Motor neuron (in vitro differentiated cells): ENCODE data around the gene DGCR6. TPM values are rescaled to one million over a fixed set of nuclear protein-coding genes. Genes with fewer than 3 reads are reported as not detected.
"Not testable (repeated sequence)": the region's sequence is repeated elsewhere in the genome, so short reads cannot be mapped to it uniquely, and the experiment has no call there.

ENCODE experiments used
- ATAC-seq, 8 experiments: fragments of 200-7000 bp; cut with Tn5 transposase; replicated peaks in 6 of 8; 2 replicates each; pipeline ENCODE4 v1.8.0; 2021; ENCODE audit warnings: mild to moderate bottlenecking in 8 of 8, moderate library complexity in 8 of 8
- H3K27ac ChIP-seq, 2 donors: fragments of 250-450 bp; sonication (Bioruptor Pico); 2 replicates each; pipeline ENCODE4 v1.9.0; 2021; ENCODE audit warnings: antibody characterized with exemption in 2 of 2, mild to moderate bottlenecking in 2 of 2, moderate library complexity in 1 of 2
- H3K4me1 ChIP-seq, 2 donors: fragments of 250-450 bp; sonication (Bioruptor Pico); replicated peaks in 1 of 2; 2 replicates each; pipeline ENCODE4 v1.6.1; 2021; ENCODE audit warnings: antibody characterized with exemption in 2 of 2, mild to moderate bottlenecking in 2 of 2, moderate library complexity in 1 of 2
- H3K4me3 ChIP-seq, 5 donors: fragments of 250-450 bp; sonication (Bioruptor Pico); 2 replicates each; pipeline ENCODE4 v1.9.0; 2021; ENCODE audit warnings: antibody characterized with exemption in 5 of 5, mild to moderate bottlenecking in 5 of 5, moderate library complexity in 4 of 5
- WGBS, 10 experiments: fragments of 450-650 bp; shearing (Covaris generic); methylation state at CpG; one replicate each; pipeline ENCODE4 v1.0.0; 2022; 5-methylcytosine and 5-hydroxymethylcytosine counted together
- in situ Hi-C, 9 experiments: fragments of 400-800 bp; cut with MboI; loops; one replicate each; pipeline ENCODE4 v1.15.0; 2021; ENCODE audit warnings: low sequenced_read_pairs in 9 of 9, low pct_unique_long_range_greater_than_20kb in 2 of 9; ENCODE audit not compliant: unreplicated experiment in 9 of 9
- total RNA-seq, 8 experiments: library from RNA; unstranded; fragments of 300-600 nt; gene quantifications; 2 replicates each; pipeline versions ENCODE4 v1.2.3 to v1.2.4, GENCODE V29; 2022

Gene DGCR6
- total RNA-seq, 8 experiments from 2014 or later: 2.0 to 9.1 (median 4.7) TPM

- H3K27ac ChIP-seq, H3K4me1 ChIP-seq, in situ Hi-C loops, ATAC-seq: not testable (repeated sequence)
- H3K4me3 ChIP-seq: peak overlapping the region in 1 of 5 donors; percentile 12
- no CpG with 5 or more reads among the region's 9 CpGs for WGBS, 10 experiments
Observed at GRCh38 chr22:18947105-18947504, 41.0 kb downstream of the DGCR6 start.

DNA sequence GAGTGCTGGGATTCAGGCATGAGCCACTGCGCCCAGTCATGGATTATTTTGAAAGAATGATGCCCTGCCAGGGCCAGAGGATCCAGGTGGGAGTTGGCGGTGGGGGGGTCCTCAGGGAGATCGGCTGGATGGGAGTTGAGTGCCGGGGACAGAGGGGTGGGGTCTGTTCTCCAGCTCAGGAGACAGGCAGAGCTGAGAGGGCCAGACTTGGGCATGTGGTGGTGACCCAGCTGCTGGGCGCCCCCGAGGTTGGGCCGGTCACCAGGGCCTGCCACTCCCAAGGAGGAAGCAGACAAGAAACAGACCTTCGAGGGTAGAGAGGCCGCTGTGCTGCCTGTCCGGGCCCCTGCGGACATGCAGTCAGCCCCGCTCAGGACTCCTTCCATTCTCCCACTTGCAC is 41.8 kb downstream of the DGCR6 start:
- in situ Hi-C loops: no loop called here

GRCh38 chr22:18950141-18950540 is 44.0 kb downstream of the DGCR6 start:
- WGBS, 10 experiments: 60 to 75% methylated on average over 1 to 3 of the region's 5 CpGs; no CpG with 5 or more reads in 8 of the 10 experiments
- in situ Hi-C loops: no loop called here
- no peak for ATAC-seq

More for the DNA sequence above, 41.8 kb downstream of the DGCR6 start:
- no peak overlapping the region for H3K27ac ChIP-seq
- H3K4me1 ChIP-seq: peaks cover 3 to 7% of the 10 kb centered on the region in 2 donors
- peak in 3 of 8 experiments; percentile 17 to 30 (median 23) for ATAC-seq
- 20 to 100% (median 53%) methylated on average over 1 to 4 of the region's 12 CpGs; no CpG with 5 or more reads in 6 of the 10 experiments for WGBS, 10 experiments
- no peak overlapping the region for H3K4me3 ChIP-seq

GRCh38 chr22:18952022-18952421 is 45.9 kb downstream of the DGCR6 start:
- H3K4me3 ChIP-seq: no peak overlapping the region
- ATAC-seq: no peak
- H3K27ac ChIP-seq: no peak overlapping the region
- peaks cover 3 to 7% of the 10 kb centered on the region in 2 donors for H3K4me1 ChIP-seq
- in situ Hi-C loops: no loop called here
- WGBS, 10 experiments: 80% methylated on average over 1 of the region's 6 CpGs; no CpG with 5 or more reads in 9 of the 10 experiments

More at GRCh38 chr22:18950141-18950540, 44.0 kb downstream of the DGCR6 start:
- no peak overlapping the region for H3K27ac ChIP-seq
- H3K4me3 ChIP-seq: no peak overlapping the region
- H3K4me1 ChIP-seq: peaks cover 3 to 7% of the 10 kb centered on the region in 2 donors

- no CpG with 5 or more reads among the region's 14 CpGs for WGBS, 10 experiments
- H3K4me3 ChIP-seq, ATAC-seq, H3K27ac ChIP-seq, in situ Hi-C loops: not testable (repeated sequence)
- peaks cover 0 to 16% of the 10 kb centered on the region in 2 donors for H3K4me1 ChIP-seq
Observed at GRCh38 chr22:18953128-18953527, 47.0 kb downstream of the DGCR6 start.

- ATAC-seq: peak; percentile 88 to 96 (median 90)
- peaks cover 0 to 17% of the 10 kb centered on the region in 2 donors for H3K4me1 ChIP-seq
- in situ Hi-C loops, H3K27ac ChIP-seq, H3K4me3 ChIP-seq: not testable (repeated sequence)
- no CpG with 5 or more reads among the region's 14 CpGs for WGBS, 10 experiments
Observed at GRCh38 chr22:18954303-18954989, 48.3 kb downstream of the DGCR6 start.

DNA sequence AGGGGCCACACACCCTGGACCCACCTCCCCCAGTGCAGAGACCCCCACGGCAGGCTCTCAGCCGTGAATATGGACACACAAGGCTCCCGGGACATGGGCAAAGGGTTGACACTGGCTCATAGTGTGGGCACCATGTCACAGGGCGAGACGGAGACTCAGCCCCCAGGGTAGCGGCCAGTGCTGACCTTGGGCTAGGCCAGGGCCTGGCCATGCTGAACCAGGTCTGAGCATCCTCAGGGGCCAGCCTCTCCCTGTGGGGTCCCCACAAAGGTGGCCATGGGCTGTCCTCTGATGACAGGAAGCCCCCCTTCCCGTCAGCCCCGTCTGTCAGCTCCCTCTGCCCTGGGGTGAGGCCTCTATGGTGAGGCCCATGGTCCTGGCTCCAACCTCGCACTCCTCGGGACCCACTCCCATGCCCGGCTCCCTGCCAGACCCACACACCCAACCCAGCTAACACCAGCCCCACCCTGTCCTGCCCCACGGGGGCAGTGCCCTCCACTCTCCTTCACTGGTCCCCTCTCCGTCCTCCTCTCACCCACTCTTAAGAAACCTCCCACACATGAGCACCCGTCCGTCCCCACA is 49.0 kb downstream of the DGCR6 start:
- Histone ChIP-seq H3K4me3 (no peak overlapping the region), H3K27ac (no peak overlapping the region), H3K4me1 (peaks cover 0 to 14% of the 10 kb centered on the region in 2 donors)
- in situ Hi-C loops: no loop called here
- 100% methylated on average over 1 of the region's 15 CpGs; no CpG with 5 or more reads in 9 of the 10 experiments for WGBS, 10 experiments
- peak in 2 of 8 experiments; percentile 1 for ATAC-seq

GRCh38 chr22:18955696-18956095 is 49.6 kb downstream of the DGCR6 start:
- H3K27ac ChIP-seq: no peak overlapping the region
- WGBS, 10 experiments: 50 to 100% (median 99%) methylated on average over 1 to 9 of the region's 10 CpGs; no CpG with 5 or more reads in 6 of the 10 experiments
- H3K4me3 ChIP-seq: no peak overlapping the region
- ATAC-seq: no peak
- in situ Hi-C loops: no loop called here
- H3K4me1 ChIP-seq: peaks cover 0 to 14% of the 10 kb centered on the region in 2 donors

DNA sequence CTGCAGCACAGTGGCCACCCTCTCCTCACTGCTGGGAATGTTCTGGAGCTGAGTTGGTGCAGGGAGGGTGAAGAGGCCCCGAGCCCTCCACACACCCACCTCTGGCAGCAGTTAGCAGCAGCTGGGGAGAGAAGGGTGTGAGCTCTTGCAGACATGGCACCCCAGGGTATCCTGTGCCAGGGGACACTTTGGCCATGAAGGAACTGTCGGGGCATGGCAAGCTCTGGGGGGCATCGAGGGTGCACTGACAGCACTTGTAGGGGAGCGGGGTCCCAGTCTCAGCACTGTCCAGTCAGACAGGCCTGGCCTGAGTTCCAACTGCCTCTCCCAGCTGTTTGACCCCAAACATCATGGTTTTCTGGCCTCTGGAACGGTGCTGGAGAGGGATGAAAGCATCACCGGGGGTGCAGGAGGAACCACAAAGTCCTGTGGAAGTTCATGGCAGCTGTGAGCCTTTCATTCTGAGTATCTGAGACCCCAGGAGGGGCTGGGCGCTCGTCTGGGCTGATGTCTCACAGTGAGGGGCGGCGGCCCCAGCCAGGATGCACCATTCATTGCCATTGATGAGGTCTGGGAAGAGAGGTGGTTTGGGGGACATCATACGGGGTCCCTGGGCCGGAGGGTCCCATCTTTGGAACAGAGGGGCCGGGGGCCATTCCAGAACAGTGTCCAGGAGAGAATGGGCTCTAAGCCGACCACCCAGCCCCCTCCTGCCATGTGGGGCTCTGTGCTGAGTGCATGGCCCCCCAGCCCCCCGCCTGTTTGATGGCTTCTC is 50.2 kb downstream of the DGCR6 start:
- WGBS, 10 experiments: 62 to 80% methylated on average over 1 to 8 of the region's 15 CpGs; no CpG with 5 or more reads in 8 of the 10 experiments
- peaks cover 0 to 14% of the 10 kb centered on the region in 2 donors for H3K4me1 ChIP-seq
- H3K27ac ChIP-seq, H3K4me3 ChIP-seq, ATAC-seq, in situ Hi-C loops: not testable (repeated sequence)

- in situ Hi-C loops, H3K27ac ChIP-seq, H3K4me3 ChIP-seq, ATAC-seq: not testable (repeated sequence)
- H3K4me1 ChIP-seq: peaks cover 0 to 14% of the 10 kb centered on the region in 2 donors
- no CpG with 5 or more reads among the region's 15 CpGs for WGBS, 10 experiments
Observed at GRCh38 chr22:18956956-18957355, 50.8 kb downstream of the DGCR6 start.

DNA sequence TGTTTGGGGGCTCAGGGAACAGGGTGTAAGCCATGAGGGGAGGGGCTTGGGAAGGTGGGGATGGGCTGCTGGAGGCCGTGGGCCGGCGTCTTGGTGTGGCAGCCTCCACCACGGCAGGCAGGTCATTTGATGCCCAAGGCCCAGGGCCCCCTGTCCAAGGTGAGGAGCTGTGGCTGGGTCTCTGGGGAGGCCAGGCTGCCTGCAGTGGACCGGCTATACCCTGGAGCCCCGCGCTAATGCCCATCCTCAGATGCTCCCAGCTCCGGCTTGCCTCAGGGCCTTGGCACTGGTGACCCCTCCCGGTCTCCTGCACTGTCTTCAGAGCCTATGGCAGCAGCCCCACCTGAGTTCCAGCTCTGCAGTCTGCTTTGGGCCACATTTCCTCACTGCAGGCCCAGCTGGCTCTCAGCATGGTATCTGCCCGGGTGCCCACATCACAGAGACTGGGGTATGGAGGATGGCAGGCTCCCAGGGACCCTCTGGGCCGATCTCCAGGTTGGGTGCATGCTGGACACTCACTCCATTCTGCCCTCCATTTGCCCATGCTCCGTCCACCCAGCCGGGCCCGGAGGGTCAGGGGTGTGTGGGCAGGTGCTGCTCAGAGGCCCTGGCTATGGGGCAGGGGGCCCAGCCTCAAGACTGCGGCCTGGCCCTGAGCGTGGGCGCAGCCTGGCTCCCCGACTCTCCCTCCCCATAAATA is 51.7 kb downstream of the DGCR6 start:
- ATAC-seq, H3K27ac ChIP-seq, in situ Hi-C loops, H3K4me3 ChIP-seq: not testable (repeated sequence)
- peaks cover 0 to 14% of the 10 kb centered on the region in 2 donors for H3K4me1 ChIP-seq
- WGBS, 10 experiments: 100% methylated on average over 1 to 3 of the region's 18 CpGs; no CpG with 5 or more reads in 8 of the 10 experiments

GRCh38 chr22:18958321-18958705 is 52.2 kb downstream of the DGCR6 start:
- H3K4me3 ChIP-seq, H3K27ac ChIP-seq, in situ Hi-C loops: not testable (repeated sequence)
- peak in 5 of 8 experiments; percentile 17 to 45 (median 40) for ATAC-seq
- H3K4me1 ChIP-seq: peaks cover 0 to 18% of the 10 kb centered on the region in 2 donors
- 40 to 94% (median 80%) methylated on average over 1 to 3 of the region's 18 CpGs; no CpG with 5 or more reads in 7 of the 10 experiments for WGBS, 10 experiments
